ENCODE results near the gene DNMBP. TPM values are rescaled to one million over a fixed set of nuclear protein-coding genes. Genes with fewer than 3 reads are reported as not detected.

Gene DNMBP
- total RNA-seq, 1 experiment from 2014 or later = 19.7 TPM

DNA sequence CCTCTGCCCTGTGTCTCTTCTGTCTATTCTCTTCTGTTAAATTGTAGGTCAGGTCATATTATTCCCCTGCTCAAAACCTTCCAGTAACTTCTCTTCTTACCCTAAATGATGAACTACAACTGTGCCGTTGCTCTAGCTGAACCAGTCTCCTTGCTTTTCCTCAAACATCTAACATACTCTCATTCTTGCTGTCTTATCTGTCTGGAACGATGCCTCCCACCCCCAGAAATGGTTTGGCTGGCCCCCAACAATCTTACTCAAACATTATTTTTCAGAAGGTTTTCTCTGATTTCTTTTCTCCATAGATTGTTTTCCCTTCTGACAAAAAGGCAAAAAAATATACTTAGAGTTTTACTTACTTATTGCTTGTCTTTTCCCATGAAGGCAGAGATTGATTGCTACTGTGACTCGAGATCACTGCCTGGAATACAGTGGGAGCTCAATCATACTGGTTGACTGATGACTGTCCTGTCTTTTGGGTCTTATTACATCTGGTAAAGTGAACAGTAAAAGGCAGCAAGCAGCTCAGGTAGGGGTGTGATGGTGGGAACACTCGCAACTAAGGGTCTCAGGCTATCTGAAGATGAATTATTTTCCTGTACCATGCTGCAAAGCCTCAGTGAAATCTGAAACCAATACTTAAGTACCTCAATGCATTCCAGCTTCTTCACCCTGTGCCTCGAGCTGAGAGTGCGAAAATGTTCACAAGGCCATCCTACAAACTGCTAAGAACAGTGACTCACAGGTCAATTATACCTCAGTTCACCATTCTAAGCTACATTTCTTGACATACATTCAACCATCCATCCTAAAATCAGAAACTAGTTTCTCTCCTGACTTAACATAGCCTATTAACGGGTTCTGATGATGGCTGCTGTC, 67.6 kb downstream of the DNMBP start:
- H3K4me1 Mint-ChIP-seq = peaks cover 10% of the 10 kb centered on the region; the same call in 1 of the 2 replicates
- no peaks in the 10 kb centered on the region; the same call in 1 of the 2 replicates for H3K27me3 Mint-ChIP-seq (ENCODE audit: low read depth)

GRCh38 chr10:99938563-99938962, 71.2 kb downstream of the DNMBP start:
- TF ChIP-seq E2F1 (CRISPR knock-in tag; IDR thresholded peaks at IDR 0.05) (no peak), GTF2I (CRISPR knock-in tag; conservative IDR thresholded peaks at IDR 0.05) (no peak), EMX1 (CRISPR knock-in tag; IDR thresholded peaks at IDR 0.05) (no peak), NR1H2 (CRISPR knock-in tag; IDR thresholded peaks at IDR 0.05) (no peak), SMAD4 (CRISPR knock-in tag; IDR thresholded peaks at IDR 0.05) (no peak), TCF7 (CRISPR knock-in tag; IDR thresholded peaks at IDR 0.05; ENCODE audit: low read depth) (no peak)
- TF ChIP-seq, protein P1, sequence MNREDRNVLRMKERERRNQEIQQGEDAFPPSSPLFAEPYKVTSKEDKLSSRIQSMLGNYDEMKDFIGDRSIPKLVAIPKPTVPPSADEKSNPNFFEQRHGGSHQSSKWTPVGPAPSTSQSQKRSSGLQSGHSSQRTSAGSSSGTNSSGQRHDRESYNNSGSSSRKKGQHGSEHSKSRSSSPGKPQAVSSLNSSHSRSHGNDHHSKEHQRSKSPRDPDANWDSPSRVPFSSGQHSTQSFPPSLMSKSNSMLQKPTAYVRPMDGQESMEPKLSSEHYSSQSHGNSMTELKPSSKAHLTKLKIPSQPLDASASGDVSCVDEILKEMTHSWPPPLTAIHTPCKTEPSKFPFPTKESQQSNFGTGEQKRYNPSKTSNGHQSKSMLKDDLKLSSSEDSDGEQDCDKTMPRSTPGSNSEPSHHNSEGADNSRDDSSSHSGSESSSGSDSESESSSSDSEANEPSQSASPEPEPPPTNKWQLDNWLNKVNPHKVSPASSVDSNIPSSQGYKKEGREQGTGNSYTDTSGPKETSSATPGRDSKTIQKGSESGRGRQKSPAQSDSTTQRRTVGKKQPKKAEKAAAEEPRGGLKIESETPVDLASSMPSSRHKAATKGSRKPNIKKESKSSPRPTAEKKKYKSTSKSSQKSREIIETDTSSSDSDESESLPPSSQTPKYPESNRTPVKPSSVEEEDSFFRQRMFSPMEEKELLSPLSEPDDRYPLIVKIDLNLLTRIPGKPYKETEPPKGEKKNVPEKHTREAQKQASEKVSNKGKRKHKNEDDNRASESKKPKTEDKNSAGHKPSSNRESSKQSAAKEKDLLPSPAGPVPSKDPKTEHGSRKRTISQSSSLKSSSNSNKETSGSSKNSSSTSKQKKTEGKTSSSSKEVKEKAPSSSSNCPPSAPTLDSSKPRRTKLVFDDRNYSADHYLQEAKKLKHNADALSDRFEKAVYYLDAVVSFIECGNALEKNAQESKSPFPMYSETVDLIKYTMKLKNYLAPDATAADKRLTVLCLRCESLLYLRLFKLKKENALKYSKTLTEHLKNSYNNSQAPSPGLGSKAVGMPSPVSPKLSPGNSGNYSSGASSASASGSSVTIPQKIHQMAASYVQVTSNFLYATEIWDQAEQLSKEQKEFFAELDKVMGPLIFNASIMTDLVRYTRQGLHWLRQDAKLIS (CRISPR knock-in tag; IDR thresholded peaks at IDR 0.05; ENCODE audit: borderline replicate concordance) = no peak
- TF ChIP-seq, protein P2, sequence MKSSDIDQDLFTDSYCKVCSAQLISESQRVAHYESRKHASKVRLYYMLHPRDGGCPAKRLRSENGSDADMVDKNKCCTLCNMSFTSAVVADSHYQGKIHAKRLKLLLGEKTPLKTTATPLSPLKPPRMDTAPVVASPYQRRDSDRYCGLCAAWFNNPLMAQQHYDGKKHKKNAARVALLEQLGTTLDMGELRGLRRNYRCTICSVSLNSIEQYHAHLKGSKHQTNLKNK (CRISPR knock-in tag; IDR thresholded peaks at IDR 0.05) = no peak
- CTCF ChIA-PET = no interaction called here
- DNase-seq (ENCODE audit: low spot score) = no peak
- Mint-ChIP-seq H3K9me3 (peaks cover 24% of the 10 kb centered on the region), H3K4me3 (no peak overlapping the region), H3K4me1 (peaks cover 10% of the 10 kb centered on the region; the same call in 1 of the 2 replicates), H3K27me3 (ENCODE audit: low read depth) (no peaks in the 10 kb centered on the region), H3K27ac (no peak overlapping the region), H3K36me3 (peaks cover 23% of the 10 kb centered on the region)
- ATAC-seq = no peak
- POLR2A ChIA-PET = no interaction called here

More for the DNA sequence above, 67.6 kb downstream of the DNMBP start:
- TF ChIP-seq, protein P3, sequence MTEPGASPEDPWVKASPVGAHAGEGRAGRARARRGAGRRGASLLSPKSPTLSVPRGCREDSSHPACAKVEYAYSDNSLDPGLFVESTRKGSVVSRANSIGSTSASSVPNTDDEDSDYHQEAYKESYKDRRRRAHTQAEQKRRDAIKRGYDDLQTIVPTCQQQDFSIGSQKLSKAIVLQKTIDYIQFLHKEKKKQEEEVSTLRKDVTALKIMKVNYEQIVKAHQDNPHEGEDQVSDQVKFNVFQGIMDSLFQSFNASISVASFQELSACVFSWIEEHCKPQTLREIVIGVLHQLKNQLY (CRISPR knock-in tag; IDR thresholded peaks at IDR 0.05) = no peak
- TF ChIP-seq ESRRA (CRISPR knock-in tag; IDR thresholded peaks at IDR 0.05; ENCODE audit: borderline replicate concordance) (no peak), PREB (CRISPR knock-in tag; IDR thresholded peaks at IDR 0.05; ENCODE audit: borderline replicate concordance) (no peak), RORB (CRISPR knock-in tag; IDR thresholded peaks at IDR 0.05) (no peak), NR1H2 (CRISPR knock-in tag; IDR thresholded peaks at IDR 0.05) (no peak), ZBTB21 (CRISPR knock-in tag; IDR thresholded peaks at IDR 0.05; ENCODE audit: borderline replicate concordance) (no peak), ZNF138 (CRISPR knock-in tag; conservative IDR thresholded peaks at IDR 0.05) (no peak), ELF4 (CRISPR knock-in tag; IDR thresholded peaks at IDR 0.05; ENCODE audit: low read depth) (no peak), JUN (CRISPR knock-in tag; IDR thresholded peaks at IDR 0.05) (no peak), FOXJ3 (CRISPR knock-in tag; IDR thresholded peaks at IDR 0.05; ENCODE audit: borderline replicate concordance) (no peak), FOXP1 (CRISPR knock-in tag; IDR thresholded peaks at IDR 0.05; ENCODE audit: borderline replicate concordance) (no peak), USF2 (CRISPR knock-in tag; IDR thresholded peaks at IDR 0.05) (no peak), CREM (CRISPR knock-in tag; IDR thresholded peaks at IDR 0.05) (no peak), ZNF671 (CRISPR knock-in tag; IDR thresholded peaks at IDR 0.05) (no peak)
- TF ChIP-seq, protein P4, sequence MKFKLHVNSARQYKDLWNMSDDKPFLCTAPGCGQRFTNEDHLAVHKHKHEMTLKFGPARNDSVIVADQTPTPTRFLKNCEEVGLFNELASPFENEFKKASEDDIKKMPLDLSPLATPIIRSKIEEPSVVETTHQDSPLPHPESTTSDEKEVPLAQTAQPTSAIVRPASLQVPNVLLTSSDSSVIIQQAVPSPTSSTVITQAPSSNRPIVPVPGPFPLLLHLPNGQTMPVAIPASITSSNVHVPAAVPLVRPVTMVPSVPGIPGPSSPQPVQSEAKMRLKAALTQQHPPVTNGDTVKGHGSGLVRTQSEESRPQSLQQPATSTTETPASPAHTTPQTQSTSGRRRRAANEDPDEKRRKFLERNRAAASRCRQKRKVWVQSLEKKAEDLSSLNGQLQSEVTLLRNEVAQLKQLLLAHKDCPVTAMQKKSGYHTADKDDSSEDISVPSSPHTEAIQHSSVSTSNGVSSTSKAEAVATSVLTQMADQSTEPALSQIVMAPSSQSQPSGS (CRISPR knock-in tag; IDR thresholded peaks at IDR 0.05; ENCODE audit: borderline replicate concordance, low read depth) = no peak
- TF ChIP-seq, protein P2 (CRISPR knock-in tag; IDR thresholded peaks at IDR 0.05) = no peak
- TF ChIP-seq, protein P5, sequence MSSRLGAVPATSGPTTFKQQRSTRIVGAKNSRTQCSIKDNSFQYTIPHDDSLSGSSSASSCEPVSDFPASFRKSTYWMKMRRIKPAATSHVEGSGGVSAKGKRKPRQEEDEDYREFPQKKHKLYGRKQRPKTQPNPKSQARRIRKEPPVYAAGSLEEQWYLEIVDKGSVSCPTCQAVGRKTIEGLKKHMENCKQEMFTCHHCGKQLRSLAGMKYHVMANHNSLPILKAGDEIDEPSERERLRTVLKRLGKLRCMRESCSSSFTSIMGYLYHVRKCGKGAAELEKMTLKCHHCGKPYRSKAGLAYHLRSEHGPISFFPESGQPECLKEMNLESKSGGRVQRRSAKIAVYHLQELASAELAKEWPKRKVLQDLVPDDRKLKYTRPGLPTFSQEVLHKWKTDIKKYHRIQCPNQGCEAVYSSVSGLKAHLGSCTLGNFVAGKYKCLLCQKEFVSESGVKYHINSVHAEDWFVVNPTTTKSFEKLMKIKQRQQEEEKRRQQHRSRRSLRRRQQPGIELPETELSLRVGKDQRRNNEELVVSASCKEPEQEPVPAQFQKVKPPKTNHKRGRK (CRISPR knock-in tag; IDR thresholded peaks at IDR 0.05; ENCODE audit: borderline replicate concordance) = no peak
- CTCF ChIA-PET = interaction anchor here (1.0 kb wide), 1 partner anchor 24 kb away, joined by 4 read pairs; no protein-coding TSS in a partner anchor
- peaks cover 24% of the 10 kb centered on the region for H3K9me3 Mint-ChIP-seq
- POLR2A ChIA-PET = no interaction called here
- DNase-seq (ENCODE audit: low spot score) = no peak
- H3K36me3 Mint-ChIP-seq = peaks cover 23% of the 10 kb centered on the region
- H3K27ac Mint-ChIP-seq = peak overlapping the region; percentile 52
- H3K4me3 Mint-ChIP-seq = no peak overlapping the region
- no peak for ATAC-seq
